ENCODE results near the gene GIMAP2.

DNA sequence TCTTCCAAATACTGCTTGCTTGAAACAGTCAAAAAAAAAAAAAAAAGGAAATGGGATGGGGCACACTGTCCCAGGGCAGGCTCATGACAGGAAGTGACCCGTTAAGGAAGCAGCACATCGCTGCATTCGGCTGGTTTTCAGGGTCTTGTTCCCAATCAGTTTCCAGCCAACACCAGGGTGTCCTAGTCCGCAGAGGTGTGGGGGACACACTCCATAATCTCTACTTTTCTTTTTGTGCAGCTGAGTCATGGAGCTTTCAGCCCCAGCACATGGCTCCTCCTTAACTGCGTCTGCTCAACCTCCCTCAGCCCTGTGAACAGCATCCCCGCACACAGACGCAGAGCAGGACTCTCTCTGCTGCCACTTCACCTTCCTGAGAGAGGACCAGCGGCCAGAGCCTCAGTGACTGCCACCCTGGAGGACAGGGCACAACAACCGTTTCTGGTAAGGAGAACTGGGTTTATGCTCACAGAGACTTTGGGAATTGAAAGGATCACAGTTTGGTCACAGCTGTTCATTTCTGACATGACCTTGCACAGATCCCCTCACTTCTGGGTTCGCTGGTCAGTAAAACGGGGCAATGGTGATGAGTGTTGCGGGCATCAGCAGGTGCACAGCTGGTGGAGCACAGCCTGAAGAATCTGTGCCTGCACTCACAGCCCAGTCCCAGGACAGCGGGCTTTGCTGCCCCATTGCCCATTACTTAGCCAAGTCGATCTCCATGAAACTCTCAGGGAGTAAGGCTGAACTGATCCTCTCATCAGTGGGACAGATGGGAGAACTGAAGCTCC, 52.0 kb downstream of the GIMAP2 start, which contains the start of gene GIMAP5:
- TF ChIP-seq, protein P1, sequence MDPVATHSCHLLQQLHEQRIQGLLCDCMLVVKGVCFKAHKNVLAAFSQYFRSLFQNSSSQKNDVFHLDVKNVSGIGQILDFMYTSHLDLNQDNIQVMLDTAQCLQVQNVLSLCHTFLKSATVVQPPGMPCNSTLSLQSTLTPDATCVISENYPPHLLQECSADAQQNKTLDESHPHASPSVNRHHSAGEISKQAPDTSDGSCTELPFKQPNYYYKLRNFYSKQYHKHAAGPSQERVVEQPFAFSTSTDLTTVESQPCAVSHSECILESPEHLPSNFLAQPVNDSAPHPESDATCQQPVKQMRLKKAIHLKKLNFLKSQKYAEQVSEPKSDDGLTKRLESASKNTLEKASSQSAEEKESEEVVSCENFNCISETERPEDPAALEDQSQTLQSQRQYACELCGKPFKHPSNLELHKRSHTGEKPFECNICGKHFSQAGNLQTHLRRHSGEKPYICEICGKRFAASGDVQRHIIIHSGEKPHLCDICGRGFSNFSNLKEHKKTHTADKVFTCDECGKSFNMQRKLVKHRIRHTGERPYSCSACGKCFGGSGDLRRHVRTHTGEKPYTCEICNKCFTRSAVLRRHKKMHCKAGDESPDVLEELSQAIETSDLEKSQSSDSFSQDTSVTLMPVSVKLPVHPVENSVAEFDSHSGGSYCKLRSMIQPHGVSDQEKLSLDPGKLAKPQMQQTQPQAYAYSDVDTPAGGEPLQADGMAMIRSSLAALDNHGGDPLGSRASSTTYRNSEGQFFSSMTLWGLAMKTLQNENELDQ (tag by site-specific recombination; IDR thresholded peaks at IDR 0.05; ENCODE audit: low read depth) = no peak
- TF ChIP-seq, protein P2, sequence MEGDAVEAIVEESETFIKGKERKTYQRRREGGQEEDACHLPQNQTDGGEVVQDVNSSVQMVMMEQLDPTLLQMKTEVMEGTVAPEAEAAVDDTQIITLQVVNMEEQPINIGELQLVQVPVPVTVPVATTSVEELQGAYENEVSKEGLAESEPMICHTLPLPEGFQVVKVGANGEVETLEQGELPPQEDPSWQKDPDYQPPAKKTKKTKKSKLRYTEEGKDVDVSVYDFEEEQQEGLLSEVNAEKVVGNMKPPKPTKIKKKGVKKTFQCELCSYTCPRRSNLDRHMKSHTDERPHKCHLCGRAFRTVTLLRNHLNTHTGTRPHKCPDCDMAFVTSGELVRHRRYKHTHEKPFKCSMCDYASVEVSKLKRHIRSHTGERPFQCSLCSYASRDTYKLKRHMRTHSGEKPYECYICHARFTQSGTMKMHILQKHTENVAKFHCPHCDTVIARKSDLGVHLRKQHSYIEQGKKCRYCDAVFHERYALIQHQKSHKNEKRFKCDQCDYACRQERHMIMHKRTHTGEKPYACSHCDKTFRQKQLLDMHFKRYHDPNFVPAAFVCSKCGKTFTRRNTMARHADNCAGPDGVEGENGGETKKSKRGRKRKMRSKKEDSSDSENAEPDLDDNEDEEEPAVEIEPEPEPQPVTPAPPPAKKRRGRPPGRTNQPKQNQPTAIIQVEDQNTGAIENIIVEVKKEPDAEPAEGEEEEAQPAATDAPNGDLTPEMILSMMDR (tag by site-specific recombination; IDR thresholded peaks at IDR 0.05) = no peak
